Measurements from ENCODE around the gene FOSB. TPM values are rescaled to one million over a fixed set of nuclear protein-coding genes. Genes with fewer than 3 reads are reported as not detected.
"Not testable (repeated sequence)": the region's sequence is repeated elsewhere in the genome, so short reads cannot be mapped to it uniquely, and the experiment has no call there.

FOSB gene
- total RNA-seq, 2 donors from 2014 or later: 4.4 to 46.0 TPM

DNA sequence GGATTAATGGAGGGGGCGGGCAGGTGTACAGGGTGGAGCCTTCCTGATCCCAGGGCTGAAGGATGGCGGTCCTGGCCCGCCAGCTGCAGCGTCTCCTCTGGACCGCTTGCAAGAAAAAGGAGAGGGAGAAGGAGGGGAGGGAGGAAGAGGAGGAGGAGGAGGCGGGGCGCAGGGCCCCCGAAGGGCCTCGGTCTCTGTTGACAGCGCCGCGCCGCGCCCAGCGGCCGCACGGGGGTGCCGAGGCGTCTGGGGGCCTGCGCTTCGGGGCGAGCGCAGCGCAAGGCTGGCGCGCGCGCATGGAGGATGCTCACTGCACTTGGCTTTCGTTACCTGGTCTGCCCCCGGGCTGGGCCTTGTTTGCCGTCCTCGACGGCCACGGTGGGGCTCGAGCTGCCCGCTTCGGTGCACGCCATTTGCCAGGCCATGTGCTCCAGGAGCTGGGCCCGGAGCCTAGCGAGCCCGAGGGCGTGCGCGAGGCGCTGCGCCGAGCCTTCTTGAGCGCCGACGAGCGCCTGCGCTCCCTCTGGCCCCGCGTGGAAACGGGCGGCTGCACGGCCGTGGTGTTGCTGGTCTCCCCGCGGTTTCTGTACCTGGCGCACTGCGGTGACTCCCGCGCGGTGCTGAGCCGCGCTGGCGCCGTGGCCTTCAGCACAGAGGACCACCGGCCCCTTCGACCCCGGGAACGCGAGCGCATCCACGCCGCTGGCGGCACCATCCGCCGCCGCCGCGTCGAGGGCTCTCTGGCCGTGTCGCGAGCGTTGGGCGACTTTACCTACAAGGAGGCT is 30.8 kb downstream of the FOSB start, which contains the start of gene PPM1N:
Gene PPM1N (plus strand): TSS at position 33 of the 785 bp plus-strand sequence. CDS start 30 bp downstream, at position 63.
- intact Hi-C loops (cut with DNase I, micrococcal nuclease): no loop called here
- DNase-seq (peak in 1 of 2 donors; percentile 52), ATAC-seq (no peak)

DNA sequence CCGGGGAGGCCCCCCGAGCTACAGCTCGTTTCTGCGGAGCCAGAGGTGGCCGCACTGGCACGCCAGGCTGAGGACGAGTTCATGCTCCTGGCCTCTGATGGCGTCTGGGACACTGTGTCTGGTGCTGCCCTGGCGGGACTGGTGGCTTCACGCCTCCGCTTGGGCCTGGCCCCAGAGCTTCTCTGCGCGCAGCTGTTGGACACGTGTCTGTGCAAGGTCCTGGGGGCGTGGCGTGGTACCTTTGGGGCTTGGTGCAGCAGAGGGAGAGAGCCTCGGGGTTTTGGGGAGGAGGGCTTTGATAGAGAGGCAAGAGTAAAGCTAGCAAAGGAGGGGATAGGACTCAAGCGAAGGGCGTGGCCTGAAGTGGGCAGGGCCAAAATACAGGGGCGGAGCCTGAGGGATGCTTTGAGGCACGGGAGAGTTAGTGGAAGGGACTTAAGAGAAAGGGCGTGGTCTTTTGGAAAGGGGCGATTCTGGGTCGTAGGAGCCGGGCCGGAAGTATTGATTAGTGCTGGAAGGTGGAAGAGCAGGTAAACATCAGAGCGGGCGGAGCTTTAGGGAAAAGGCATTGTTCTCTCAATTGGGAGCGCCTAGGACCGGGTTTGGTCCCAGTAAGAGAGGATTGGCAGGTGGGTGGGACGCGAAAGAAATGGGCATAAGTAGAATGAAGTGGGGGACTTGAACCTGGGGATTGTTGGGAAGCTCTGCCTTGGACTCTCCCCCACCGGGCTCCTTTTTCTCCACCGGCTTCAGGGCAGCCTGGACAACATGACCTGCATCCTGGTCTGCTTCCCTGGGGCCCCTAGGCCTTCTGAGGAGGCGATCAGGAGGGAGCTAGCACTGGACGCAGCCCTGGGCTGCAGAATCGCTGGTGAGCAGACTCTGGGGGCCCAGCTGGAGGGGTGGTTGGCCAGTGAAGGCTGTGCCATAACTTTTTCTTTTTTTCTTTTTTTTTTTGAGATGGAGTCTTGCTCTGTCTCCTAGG is 31.7 kb downstream of the FOSB start:
- intact Hi-C loops (cut with DNase I, micrococcal nuclease): no loop called here
- DNase-seq (peak; percentile 58 to 66), ATAC-seq (peak; percentile 33)

DNA sequence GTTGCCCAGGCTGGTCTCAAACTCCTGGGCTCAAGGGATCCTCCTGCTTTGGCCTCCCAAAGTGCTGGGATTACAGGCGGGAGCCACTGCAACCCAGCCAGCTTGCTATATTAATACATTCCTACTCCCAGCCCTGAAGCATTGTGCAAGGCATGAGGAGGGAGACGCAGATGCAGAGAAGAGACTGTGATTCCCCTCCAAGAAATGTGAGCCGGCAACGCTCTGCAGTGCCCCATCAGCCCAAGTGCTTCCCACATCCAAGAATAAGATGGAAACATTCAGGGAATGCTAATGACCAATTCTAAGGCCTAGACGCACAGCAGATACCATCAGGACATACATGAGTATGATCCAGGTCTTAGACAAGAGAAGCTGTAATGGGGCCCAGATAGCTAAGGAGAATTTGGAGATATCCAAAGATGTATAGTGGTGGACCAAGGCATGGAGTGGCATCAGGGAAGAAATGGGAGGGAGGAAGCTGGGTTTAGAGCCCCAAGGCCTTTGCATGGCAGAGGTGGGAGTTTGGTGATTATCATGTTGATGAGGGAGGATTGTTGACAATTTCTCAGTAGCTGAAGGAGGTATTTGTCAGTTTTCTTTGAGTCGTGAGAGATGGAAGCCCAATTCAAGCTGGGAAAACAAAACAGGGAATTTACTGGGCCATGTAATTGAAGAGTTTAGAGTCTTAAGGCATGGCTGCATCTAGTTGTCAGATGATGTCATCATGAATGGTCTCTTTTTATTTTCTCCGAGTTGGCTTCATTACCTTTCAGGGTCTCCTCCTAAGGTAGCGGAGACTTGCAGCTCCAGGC is 33.3 kb downstream of the FOSB start:
- no peak for DNase-seq
- intact Hi-C loops (cut with DNase I, micrococcal nuclease): no loop called here
- no peak for ATAC-seq

GRCh38 chr19:45501730-45502014 is 33.9 kb downstream of the FOSB start:
- intact Hi-C loops (cut with DNase I, micrococcal nuclease): no loop called here
- no peak for ATAC-seq
- no peak for DNase-seq

- ATAC-seq: no peak
- no peak for DNase-seq
- intact Hi-C loops (cut with DNase I, micrococcal nuclease): no loop called here
Observed at GRCh38 chr19:45502111-45502510, 34.3 kb downstream of the FOSB start.

GRCh38 chr19:45503909-45504308 is 36.1 kb downstream of the FOSB start:
- DNase-seq (no peak), ATAC-seq (no peak)
- intact Hi-C loops (cut with DNase I, micrococcal nuclease): no loop called here

- DNase-seq: no peak
Observed at GRCh38 chr19:45505151-45505995, 37.6 kb downstream of the FOSB start.

GRCh38 chr19:45505996-45506245 is 38.1 kb downstream of the FOSB start:
- DNase-seq (no peak), ATAC-seq (no peak)
- intact Hi-C loops (cut with DNase I, micrococcal nuclease): no loop called here

More at GRCh38 chr19:45505151-45505995, 37.6 kb downstream of the FOSB start:
- no peak for ATAC-seq
- intact Hi-C loops (cut with DNase I, micrococcal nuclease): no loop called here

DNA sequence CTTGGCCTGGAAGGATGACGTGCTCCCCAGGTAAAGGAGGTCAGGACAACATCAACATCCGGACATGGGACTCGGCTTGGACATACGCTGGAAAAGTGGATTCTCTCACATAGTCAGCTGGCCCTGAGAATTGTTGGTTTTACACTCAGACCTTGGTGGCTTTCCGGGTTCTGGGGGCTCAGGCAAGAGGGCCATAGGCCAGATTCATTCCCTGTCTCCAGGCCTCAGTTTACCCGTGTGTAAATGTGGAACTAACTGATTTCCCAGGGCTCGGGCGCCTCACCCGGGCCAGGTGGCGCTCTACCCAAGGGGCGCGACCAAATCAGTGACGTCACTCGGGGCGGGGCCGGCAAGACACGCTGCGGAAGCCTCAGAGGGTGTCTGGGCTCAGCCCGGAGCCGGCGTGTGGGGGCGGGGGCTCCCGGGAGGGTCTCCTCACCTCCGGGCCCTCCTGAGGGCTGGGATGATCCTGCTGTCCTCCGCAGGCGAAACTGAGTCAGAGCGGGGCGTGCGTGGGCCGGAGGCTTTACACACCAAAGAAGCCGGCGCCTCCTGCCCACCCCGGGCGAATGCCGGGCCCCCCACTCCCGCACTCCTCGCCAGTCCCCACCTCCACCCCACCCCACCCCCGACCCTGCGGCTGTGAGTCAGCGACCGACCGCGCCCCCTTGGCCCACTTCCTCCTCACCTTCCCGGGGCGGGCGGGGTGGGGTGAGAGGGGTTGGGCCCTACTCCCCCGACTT is 38.6 kb downstream of the FOSB start:
- DNase-seq (peak; percentile 96 to 99), ATAC-seq (peak; percentile 72)
- intact Hi-C loops (cut with DNase I, micrococcal nuclease): no loop called here

GRCh38 chr19:45506989-45507871 is 39.4 kb downstream of the FOSB start, which contains the start of gene VASP:
TSS of gene VASP (plus strand) at chr19:45507479. CDS start at chr19:45507772, 293 bp downstream.
- intact Hi-C loops (cut with DNase I, micrococcal nuclease): no loop called here
- peak; percentile 91 to 94 for DNase-seq
- peak; percentile 67 for ATAC-seq

GRCh38 chr19:45507872-45508416 is 40.1 kb downstream of the FOSB start:
- no peak for ATAC-seq
- DNase-seq: no peak
- intact Hi-C loops (cut with DNase I, micrococcal nuclease): no loop called here

- intact Hi-C loops (cut with DNase I, micrococcal nuclease): no loop called here
- peak; percentile 84 to 88 for DNase-seq
- peak; percentile 40 for ATAC-seq
Observed at GRCh38 chr19:45508417-45508860, 40.6 kb downstream of the FOSB start.

- peak; percentile 81 to 89 for DNase-seq
- peak; percentile 33 for ATAC-seq
- intact Hi-C loops (cut with DNase I, micrococcal nuclease): no loop called here
Observed at GRCh38 chr19:45508861-45509691, 41.3 kb downstream of the FOSB start.

DNA sequence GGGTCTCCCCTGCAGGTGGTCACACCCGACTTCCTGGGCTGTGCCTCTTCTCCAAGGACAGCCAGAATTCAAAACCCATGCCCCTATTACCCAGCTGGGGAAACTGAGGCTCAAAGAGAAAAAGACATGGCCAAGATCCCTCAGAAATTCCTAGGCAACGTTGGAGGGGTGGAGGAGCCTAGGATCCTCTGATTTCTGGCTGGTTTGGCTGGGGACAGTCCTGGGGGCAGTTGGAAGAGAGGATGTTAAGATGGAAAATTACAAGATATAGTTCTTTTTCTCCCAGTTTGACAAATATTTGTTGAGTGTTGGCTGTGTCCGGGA is 41.9 kb downstream of the FOSB start:
- intact Hi-C loops (cut with DNase I, micrococcal nuclease): loop anchor here in 1 of 2 donors (5.0 kb wide), 1 partner anchor 128 kb away; the partner anchor contains the start of gene EML2
- ATAC-seq (no peak), DNase-seq (no peak)

DNA sequence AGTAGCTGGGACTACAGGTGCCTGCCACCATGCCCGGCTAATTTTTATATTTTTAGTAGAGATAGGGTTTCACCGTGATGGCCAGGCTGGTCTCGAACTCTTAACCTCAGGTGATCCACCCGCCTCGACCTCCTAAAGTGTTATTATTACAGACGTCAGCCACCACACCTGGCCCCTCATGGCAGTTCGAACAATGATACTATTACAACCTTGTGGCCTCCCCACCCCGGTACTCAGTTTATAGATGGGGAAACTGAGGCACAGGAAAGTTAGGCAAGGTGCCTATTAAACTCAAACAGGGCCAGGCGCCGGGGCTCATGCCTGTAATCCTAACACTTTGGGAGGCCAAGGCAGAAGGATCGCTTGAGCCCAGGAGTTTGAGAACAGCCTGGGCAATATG is 42.6 kb downstream of the FOSB start:
- intact Hi-C loops (cut with DNase I, micrococcal nuclease): loop anchor here in 1 of 2 donors (5.0 kb wide), 1 partner anchor 127 kb away; the partner anchor contains the start of gene EML2
- not testable (repeated sequence) for DNase-seq, ATAC-seq
